Dedifferentiated amniotic fluid mesenchymal stem cell (primary cell): ENCODE results near the gene CILP2.

ENCODE experiments used
- DNase-seq: peaks from one replicate; pipeline ENCODE4 v3.0.0-alpha.2; 2016; ENCODE audit errors: extremely low spot score

The CILP2 gene

GRCh38 chr19:19563348-19563848 lies 25.3 kb downstream of the CILP2 start:
- no peak for DNase-seq

GRCh38 chr19:19566306-19566705 lies 28.2 kb downstream of the CILP2 start:
- DNase-seq = no peak

GRCh38 chr19:19567391-19567790 lies 29.3 kb downstream of the CILP2 start:
- no peak for DNase-seq

- peak; percentile 44 for DNase-seq
These were observed 31.0 kb downstream of the CILP2 start for GRCh38 chr19:19568802-19569756.

DNA sequence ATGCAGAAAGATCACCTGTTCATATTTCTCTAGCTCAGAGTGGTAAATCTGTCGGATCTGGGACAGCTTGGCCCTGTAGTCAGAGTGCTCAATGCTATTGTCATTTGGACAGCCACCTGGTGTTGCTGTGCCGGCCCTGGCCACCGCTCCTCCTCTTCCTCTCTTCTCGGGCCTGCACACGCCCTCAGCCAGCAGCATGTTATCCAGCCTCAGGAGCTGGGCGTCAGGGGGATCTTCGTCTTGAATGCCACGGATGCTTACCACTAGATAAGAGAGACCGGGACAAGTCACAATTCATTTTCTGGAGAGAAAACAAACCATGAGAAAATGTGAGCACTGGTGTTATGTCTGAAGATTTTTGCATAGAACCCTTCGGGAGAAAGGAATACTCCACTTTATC lies 32.5 kb downstream of the CILP2 start:
- DNase-seq = no peak

DNA sequence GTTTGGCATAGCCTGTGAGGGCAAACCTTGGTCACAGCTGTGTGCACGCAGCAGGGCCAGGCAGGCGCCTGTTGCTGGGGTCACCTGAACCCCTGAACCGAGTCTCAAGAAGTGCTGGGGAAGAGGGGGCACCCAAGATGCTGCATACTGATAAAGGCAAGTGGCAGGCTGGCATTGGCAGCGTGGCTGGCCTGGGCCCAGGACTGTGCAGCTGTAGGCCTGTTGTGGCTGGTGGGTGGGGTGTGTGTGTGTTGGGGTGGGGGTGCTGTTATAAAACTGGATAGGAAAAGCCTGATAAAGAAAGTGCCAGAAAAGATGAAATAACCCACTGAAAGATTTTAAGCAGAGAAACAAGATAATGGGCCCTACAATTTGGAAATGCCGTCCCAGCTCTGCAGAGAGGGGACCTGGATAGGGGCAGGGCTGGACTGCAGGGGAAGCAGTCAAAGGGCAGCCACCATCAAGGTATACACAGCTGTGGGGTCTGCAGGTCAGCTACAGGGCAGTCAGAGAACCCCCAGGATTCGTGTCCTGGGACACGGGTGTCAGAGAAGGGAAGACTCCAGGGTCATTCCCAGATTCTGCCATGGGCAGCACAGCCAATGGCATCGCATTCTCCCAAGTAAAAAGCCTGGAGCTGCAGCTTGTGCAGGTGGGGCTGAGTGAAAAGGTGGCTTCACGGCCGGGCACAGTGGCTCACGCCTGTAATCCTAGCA lies 33.2 kb downstream of the CILP2 start:
- DNase-seq = no peak

GRCh38 chr19:19575411-19575810 lies 37.3 kb downstream of the CILP2 start:
- no peak for DNase-seq

DNA sequence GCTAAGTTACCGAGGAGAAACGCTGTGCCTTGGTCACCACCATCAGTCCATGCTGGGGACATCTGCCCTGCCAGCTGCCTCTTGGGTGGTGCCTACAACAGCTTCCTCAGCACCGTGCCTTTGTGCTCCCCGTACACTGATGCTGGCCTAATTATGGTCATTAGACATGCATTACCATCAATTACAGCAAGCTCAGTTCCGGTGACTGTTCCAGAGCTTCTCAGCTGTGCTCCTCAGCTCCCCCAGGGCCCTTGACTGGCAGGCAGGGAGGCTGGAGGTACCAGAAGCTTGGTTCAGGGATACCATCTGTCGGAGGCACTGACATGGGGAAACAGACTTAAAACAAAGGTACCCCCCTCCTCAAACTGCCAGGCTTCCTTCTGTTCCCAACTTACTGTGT lies 40.2 kb downstream of the CILP2 start:
- DNase-seq = no peak

GRCh38 chr19:19579533-19580361 lies 41.7 kb downstream of the CILP2 start:
- no peak for DNase-seq

DNA sequence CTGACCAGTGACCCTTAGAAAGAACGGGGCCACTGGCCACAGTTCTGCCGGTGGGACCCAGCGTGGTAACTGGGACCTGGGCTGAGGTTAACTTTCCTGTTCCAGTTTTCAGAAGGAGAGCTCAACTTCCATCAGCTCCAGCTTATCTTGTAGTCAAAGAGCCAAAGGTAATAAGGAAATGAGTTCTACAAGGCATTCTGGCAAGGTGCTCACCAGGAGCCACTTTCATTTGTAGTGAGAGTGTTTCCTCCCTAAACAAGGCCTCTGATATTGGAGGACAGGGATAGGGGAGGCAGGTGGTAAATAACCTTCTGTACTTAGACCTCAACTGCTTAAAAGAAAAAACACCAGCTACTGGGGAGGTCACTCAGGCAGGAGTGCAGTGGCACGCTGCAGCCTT lies 42.4 kb downstream of the CILP2 start:
- DNase-seq = no peak

- DNase-seq = no peak
These were observed 43.3 kb downstream of the CILP2 start for GRCh38 chr19:19581391-19581790.

GRCh38 chr19:19582471-19582870 lies 44.4 kb downstream of the CILP2 start:
- no peak for DNase-seq

GRCh38 chr19:19584356-19584755 lies 46.3 kb downstream of the CILP2 start:
- no peak for DNase-seq

GRCh38 chr19:19587771-19588170 lies 49.7 kb downstream of the CILP2 start:
- no peak for DNase-seq

GRCh38 chr19:19588546-19588945 lies 50.5 kb downstream of the CILP2 start:
- no peak for DNase-seq

DNA sequence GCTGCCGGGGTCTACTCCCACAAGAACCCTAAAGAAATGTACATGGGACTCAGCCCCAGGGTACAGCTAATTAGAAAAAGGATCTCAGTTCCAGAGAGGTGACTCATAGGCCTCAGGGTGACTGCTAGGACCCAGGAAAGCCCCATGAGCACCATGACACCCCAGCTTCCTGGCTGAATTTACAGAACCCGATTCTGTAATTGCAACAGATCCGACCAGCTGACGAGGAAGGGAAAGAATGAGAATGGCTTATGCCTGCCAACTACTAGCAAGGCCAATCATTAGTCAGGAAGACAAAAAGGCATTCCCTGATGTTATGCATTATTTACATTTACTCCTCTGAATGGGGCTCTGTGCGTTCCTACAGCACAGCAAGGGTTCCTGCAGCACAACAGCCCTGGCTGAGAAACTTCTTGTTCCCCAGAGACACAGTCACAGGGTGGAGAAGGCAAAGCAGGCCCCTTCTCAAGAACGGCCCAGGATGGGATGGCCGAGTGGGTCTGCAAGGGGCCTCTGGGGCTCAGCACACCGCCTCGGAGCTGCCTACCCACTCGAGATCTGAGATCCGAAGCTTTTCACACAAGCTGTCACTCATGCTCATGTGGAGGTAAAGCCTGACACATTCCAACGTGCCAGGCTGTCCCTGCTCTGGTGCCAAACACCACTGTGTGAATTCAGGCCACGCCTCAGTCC lies 53.2 kb downstream of the CILP2 start:
- peak; percentile 95 for DNase-seq

DNA sequence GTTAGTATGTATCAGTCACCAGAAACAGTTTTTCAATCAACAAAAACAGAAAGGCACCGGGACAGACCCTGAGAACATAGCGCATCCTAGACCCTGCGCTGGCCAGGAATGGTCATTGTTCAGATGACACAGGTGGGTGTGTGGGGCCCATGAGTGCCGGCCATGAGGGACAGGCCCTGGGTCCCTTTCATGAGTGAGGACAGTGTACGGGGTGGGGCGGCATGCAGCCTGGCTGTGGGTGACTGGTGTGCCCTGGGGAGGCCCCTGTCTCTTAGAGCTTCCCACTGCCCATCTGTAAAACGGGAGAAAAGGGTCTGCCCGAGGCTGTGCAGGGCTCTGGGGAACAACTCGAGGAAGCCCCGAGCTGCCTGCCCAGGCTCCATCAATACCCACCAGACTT lies 54.6 kb downstream of the CILP2 start:
- DNase-seq = no peak

DNA sequence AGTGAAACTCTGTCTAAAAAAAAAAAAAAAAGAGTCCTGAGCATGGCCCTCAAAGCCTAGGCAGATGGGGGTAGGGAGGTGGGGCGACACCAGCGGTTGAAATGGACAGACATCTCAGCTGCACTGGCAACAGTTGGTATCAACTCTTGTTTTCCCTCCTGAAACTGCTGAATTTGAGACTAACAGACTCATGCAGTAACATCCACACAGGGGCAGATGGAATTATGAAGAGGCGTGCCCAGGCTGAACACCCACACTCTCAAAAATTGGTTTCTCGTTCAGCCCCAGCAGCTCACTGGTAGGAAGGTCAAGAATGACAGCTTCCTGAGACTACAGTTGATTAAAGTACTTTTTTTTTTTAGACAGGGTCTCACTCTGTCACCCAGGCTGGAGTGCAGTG lies 56.3 kb downstream of the CILP2 start:
- DNase-seq = no peak

DNA sequence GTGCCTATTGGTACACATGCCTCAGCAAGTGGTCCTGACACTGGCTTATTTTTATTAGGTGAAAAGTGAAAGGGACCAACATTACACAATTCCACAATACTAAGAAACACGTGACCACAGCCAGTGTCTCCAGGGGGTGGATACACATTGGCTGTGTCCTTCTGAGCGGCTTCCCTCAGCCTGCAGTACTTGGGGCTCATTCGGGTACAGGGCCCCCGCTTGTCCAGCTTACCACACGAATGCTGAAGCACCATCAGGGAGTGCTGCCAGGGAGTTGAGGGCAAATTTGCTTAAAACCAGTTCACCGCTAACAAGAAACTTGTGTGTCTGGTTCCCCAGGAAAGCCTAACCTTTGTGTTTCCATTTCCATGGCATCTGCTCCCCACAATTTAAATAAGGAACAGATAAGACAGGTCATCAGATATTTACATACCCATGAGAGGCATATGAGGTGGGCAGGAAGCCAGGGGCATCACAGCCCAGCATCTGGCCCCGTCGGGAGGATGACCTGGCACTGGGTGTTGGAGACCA lies 57.2 kb downstream of the CILP2 start:
- DNase-seq = no peak
